Stimulated activated CD4-positive, alpha-beta T cell treated with anti-CD3 and anti-CD28 coated beads, Interleukin-4, amount 100 ng/mL, for 48 hours (primary cell): Measurements from ENCODE around the gene PRSS27.
"Not testable (repeated sequence)": the region's sequence is repeated elsewhere in the genome, so short reads cannot be mapped to it uniquely, and the experiment has no call there.

Experiments used
- DNase-seq, 2 donors: peaks; one replicate each; pipeline ENCODE4 v3.0.0-alpha.2; 2020; ENCODE audit warnings: low read depth in 2 of 2

PRSS27 gene

DNA sequence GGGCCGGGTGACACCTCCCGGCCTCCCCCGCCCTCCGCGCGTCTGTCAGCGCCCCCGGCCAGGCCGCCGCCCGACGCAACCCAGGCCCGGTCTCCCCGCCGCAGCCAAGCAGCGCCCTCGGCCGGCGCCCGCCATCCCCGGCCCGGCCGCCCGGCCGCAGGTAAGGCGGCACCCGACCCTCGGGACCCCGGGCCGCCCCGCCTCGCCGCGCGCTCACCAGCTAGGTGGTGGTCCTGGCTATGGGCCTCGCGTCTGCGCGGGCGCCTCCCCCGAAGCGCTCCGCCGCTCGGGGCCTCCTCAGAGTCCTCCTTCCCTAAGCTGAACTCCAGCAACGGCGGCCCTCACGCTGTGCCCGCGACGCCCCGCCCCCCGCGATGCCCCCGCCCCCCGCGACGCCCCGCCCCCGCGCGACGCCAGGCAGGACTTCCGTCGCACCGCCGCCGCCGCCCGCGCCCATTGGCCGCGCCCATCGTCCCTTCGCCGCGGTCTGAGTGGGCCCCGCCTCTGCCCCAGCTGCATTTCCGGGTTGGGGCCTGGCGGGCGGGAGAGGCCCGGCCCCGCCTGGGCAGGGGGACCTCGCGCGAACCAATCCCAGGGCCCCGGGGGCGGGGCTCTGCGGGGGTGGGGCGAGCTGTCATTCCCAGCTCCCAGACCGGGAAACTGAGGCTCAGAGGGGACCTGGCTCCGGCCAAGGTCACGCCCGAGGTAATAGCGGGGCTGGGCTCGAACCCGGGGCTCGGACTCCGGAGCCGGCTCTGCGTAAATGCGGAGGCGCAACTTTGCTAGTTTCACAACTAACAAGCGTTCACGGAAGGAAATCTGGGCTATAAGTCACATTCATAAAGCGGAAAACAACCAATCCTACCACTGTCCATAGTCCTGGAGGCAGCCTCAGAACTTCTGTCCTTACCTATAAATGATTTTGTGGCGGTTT is 46.7 kb downstream of the PRSS27 start:
- peak; percentile 91 to 94 for DNase-seq

DNA sequence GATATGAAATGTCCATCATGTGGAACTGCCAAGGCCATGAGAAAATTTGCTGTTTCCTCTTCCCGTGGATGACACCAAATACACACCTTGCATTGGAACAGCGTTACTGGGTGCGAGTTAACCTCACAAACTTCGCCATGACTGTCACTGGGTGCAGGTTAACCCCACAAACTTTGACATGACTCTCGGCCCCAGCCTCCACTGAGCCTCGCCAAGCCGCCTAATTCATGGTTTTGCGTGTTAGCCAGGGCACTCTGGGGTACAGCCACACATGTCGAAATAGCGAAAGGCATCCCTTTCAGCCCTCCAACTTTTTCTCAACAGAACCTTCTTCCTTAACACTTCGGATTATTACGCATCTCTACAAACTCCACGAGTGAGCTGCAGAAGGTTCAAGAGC is 48.3 kb downstream of the PRSS27 start:
- no peak for DNase-seq

DNA sequence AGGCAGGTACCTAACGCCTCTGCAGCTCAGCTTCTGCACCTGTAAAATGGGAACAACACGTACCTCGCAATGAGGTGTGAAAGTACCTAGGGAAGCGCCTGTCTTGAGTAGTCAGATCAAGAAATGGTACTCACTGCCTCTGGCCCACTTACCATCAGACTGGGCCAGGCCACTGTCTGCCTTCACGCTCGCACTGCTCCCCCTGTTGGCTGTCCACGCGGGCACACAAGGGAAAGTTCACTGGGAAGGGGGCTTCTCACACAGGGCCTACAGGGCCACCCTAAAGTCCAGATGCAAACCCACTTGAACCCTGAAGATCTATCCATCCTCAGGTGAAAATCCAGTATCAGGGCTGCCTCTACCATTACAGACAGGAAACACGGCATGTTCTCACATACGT is 48.8 kb downstream of the PRSS27 start:
- DNase-seq = not testable (repeated sequence)

DNA sequence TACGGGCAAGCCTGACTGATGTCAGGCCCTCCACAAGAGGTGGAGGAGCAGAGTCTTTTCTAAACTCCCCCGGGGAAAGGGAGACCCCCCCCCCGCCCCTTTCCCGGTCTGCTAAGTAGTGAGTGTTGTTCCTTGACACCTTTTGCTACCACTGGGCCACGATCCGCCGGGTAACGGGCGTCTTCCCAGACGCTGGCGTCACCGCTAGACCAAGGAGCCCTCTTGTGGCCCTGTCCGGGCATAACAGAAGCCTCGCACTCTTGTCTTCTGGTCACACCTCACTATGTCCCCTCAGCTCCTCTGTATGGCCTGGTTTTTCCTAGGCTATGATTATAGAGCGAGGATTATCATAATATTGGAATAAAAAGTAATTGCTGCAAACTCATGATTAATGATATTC is 50.0 kb downstream of the PRSS27 start:
- DNase-seq = peak; percentile 53 to 71

DNA sequence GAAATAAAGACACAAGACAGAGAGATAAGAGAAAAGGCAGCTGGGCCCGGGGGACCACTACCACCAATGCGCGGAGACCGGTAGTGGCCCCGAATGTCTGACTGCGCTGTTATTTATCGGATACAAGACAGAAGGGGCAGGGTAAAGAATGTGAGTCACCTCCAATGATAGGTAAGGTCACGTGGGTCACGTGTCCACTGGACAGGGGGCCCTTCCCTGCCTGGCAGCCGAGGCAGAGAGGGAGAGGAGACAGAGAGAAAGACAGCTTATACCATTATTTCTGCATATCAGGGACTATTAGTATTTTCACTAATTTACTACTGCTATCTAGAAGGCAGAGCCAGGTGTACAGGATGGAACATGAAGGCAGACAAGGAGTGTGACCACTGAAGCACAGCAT is 50.4 kb downstream of the PRSS27 start:
- DNase-seq = not testable (repeated sequence)

DNA sequence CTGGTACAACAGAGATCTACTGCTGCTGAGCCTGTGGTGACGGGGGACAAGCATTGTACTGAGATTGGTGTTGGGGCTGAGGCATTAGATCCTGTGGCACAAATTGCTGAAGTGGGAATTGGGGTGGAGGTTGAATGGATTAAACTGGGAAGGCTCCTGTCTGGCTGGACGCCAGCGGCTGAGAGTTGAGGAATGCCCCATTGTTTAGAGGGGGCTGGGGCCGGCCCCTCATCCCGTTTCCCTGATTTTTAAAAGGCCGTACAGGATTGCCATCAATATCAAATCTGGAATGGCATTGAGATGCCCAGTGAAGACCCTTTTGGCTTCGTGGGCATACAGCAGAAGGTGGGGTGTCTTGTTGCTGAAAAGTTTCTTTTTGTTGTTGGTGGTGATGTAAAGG is 53.4 kb downstream of the PRSS27 start:
- DNase-seq = not testable (repeated sequence)

DNA sequence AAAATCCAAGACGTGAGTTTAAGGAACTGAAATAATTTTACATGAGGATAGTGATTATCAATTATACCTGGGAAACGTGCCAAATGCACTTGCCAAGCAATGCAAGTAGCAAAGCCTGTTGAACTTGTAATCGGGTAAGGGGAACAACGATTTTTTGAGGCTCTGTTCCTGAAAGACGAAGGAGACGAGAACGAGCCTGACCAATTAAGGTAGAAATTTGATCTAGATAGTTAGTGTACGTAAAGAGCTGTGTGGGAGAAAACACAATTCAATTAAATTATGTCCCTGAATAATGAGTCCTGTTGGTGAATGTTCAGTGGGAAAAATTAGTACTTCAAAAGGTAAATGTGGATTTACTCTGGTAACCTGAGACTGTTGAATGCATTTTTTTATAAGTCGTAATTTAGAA is 55.4 kb downstream of the PRSS27 start:
- no peak for DNase-seq

DNA sequence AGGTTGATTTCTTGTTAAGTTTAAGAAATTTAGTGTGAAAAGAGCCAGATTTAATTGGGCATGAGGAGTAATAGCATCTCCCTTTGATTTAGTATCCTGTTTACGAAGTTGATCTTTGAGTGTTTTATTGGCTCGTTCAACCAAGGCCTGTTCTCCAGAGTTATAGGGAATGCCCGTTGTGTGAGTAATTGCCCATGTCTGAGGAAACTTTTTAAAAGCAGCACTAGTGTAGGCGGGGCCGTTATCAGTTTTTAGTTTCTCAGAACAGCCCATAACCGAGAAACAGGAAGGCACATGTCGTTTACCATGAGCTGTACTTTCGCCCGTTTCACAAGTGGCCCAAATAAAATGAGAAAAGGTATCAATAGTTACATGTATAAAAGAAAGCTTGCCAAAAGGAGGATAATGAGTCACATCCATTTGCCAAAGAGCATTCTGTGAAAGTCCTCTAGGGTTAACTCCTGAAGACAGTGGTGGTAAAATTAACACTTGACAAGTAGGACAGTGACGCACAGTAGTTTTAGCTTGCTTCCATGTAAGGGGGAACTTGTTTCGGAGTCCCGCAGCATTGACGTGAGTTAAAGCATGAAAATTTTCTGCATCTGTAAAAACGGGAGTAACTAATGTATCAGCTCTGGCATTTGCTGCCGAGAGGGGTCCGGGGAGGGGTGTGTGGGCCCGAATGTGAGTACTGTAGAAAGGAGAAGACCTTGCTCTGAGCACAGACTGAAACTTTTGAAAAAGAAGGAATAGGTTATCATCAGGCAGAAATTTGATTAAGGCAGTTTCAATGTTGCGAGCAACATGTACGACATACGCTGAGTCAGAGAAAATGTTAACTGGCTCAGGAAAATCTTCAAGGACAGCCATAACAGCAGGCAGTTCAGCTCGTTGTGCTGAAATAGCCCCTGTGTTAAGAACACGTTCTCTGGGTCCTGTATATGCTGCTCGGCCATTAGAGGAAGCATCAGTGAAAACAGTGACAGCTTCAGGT is 56.2 kb downstream of the PRSS27 start:
- peak in 1 of 2 donors; percentile 70 for DNase-seq
